ENCODE results near the gene BACH1. TPM values are rescaled to one million over a fixed set of nuclear protein-coding genes. Genes with fewer than 3 reads are reported as not detected.

The BACH1 gene
- total RNA-seq, 1 experiment from 2014 or later, result 65.2 TPM

- CTCF ChIA-PET, result no interaction called here
- peaks cover 7% of the 10 kb centered on the region for H3K9me3 Mint-ChIP-seq (ENCODE audit: unreplicated experiment)
- no peak overlapping the region for H3K4me3 Mint-ChIP-seq (ENCODE audit: unreplicated experiment)
- H3K4me3 ChIP-seq (ENCODE audit: low read depth, low read length), result no peak overlapping the region
- no peaks in the 10 kb centered on the region for H3K27me3 ChIP-seq (replicated peaks; ENCODE audit: control insufficient read depth, insufficient read depth, low read length)
- no peak for TF ChIP-seq CTCF (IDR thresholded peaks at IDR 0.05; ENCODE audit: insufficient read depth in 1 of 2, low read depth in 1 of 2, low read length in 1 of 2, severe bottlenecking in 1 of 2, unreplicated experiment in 1 of 2)
- H3K36me3 ChIP-seq (ENCODE audit: control insufficient read depth, insufficient read depth, low read length), result no peaks in the 10 kb centered on the region; the same call in 1 of the 2 replicates
- 0 out of 2 replicates have a peak, but pooled peaks cover 6% of the 10 kb centered on the region for H3K4me1 ChIP-seq
- POLR2A ChIA-PET, result no interaction called here
- intact Hi-C loops (cut with micrococcal nuclease; ENCODE audit: unreplicated experiment), result no loop called here
- H3K36me3 Mint-ChIP-seq (ENCODE audit: insufficient read depth, unreplicated experiment), result no peaks in the 10 kb centered on the region
- H3K4me1 Mint-ChIP-seq (ENCODE audit: low read depth, unreplicated experiment), result peaks cover 17% of the 10 kb centered on the region
- no peak overlapping the region for H3K27ac Mint-ChIP-seq (ENCODE audit: unreplicated experiment)
- H3K9me3 ChIP-seq, result no peaks in the 10 kb centered on the region
- DNase-seq, result no peak
- H3K27me3 Mint-ChIP-seq (ENCODE audit: insufficient read depth, unreplicated experiment), result no peaks in the 10 kb centered on the region
- no TSS peak for BruUV-seq (replicated peaks)
Measured at GRCh38 chr21:29308456-29308783, 9.7 kb downstream of the BACH1 start.

- no peak for TF ChIP-seq CTCF (IDR thresholded peaks at IDR 0.05; ENCODE audit: insufficient read depth in 1 of 2, low read depth in 1 of 2, low read length in 1 of 2, severe bottlenecking in 1 of 2, unreplicated experiment in 1 of 2)
- peaks cover 7% of the 10 kb centered on the region for H3K9me3 Mint-ChIP-seq (ENCODE audit: unreplicated experiment)
- H3K36me3 ChIP-seq (ENCODE audit: control insufficient read depth, insufficient read depth, low read length), result no peaks in the 10 kb centered on the region; the same call in 1 of the 2 replicates
- H3K9me3 ChIP-seq, result no peaks in the 10 kb centered on the region
- ChIA-PET POLR2A (no interaction called here), CTCF (no interaction called here)
- H3K27me3 Mint-ChIP-seq (ENCODE audit: insufficient read depth, unreplicated experiment), result no peaks in the 10 kb centered on the region
- DNase-seq, result no peak
- no peaks in the 10 kb centered on the region for H3K36me3 Mint-ChIP-seq (ENCODE audit: insufficient read depth, unreplicated experiment)
- H3K27ac Mint-ChIP-seq (ENCODE audit: unreplicated experiment), result no peak overlapping the region
- H3K4me1 ChIP-seq, result 0 out of 2 replicates have a peak, but pooled peaks cover 10% of the 10 kb centered on the region
- intact Hi-C loops (cut with micrococcal nuclease; ENCODE audit: unreplicated experiment), result no loop called here
- no TSS peak for BruUV-seq (replicated peaks)
- no peak overlapping the region for H3K4me3 ChIP-seq (ENCODE audit: low read depth, low read length)
- peaks cover 21% of the 10 kb centered on the region for H3K4me1 Mint-ChIP-seq (ENCODE audit: low read depth, unreplicated experiment)
- H3K27me3 ChIP-seq (replicated peaks; ENCODE audit: control insufficient read depth, insufficient read depth, low read length), result no peaks in the 10 kb centered on the region
- no peak overlapping the region for H3K4me3 Mint-ChIP-seq (ENCODE audit: unreplicated experiment)
Measured at GRCh38 chr21:29309703-29310102, 11.0 kb downstream of the BACH1 start.

- H3K4me1 Mint-ChIP-seq (ENCODE audit: low read depth, unreplicated experiment), result peaks cover 22% of the 10 kb centered on the region
- ChIA-PET POLR2A (no interaction called here), CTCF (no interaction called here)
- Histone ChIP-seq H3K4me3 (ENCODE audit: low read depth, low read length) (no peak overlapping the region), H3K4me1 (0 out of 2 replicates have a peak, but pooled peaks cover 4% of the 10 kb centered on the region), H3K9me3 (no peaks in the 10 kb centered on the region), H3K27me3 (replicated peaks; ENCODE audit: control insufficient read depth, insufficient read depth, low read length) (no peaks in the 10 kb centered on the region), H3K36me3 (ENCODE audit: control insufficient read depth, insufficient read depth, low read length) (no peaks in the 10 kb centered on the region; the same call in 1 of the 2 replicates)
- H3K27me3 Mint-ChIP-seq (ENCODE audit: insufficient read depth, unreplicated experiment), result no peaks in the 10 kb centered on the region
- no peak for DNase-seq
- peaks cover 7% of the 10 kb centered on the region for H3K9me3 Mint-ChIP-seq (ENCODE audit: unreplicated experiment)
- H3K4me3 Mint-ChIP-seq (ENCODE audit: unreplicated experiment), result no peak overlapping the region
- intact Hi-C loops (cut with micrococcal nuclease; ENCODE audit: unreplicated experiment), result no loop called here
- no peak for TF ChIP-seq CTCF (IDR thresholded peaks at IDR 0.05; ENCODE audit: insufficient read depth in 1 of 2, low read depth in 1 of 2, low read length in 1 of 2, severe bottlenecking in 1 of 2, unreplicated experiment in 1 of 2)
- BruUV-seq (replicated peaks), result no TSS peak
- no peak overlapping the region for H3K27ac Mint-ChIP-seq (ENCODE audit: unreplicated experiment)
- H3K36me3 Mint-ChIP-seq (ENCODE audit: insufficient read depth, unreplicated experiment), result no peaks in the 10 kb centered on the region
Measured at GRCh38 chr21:29311802-29312201, 13.1 kb downstream of the BACH1 start.
